H9 (cell line): ENCODE data around the gene SMDT1. TPM values are rescaled to one million over a fixed set of nuclear protein-coding genes. Genes with fewer than 3 reads are reported as not detected.

ENCODE experiments used
- DNase-seq: peaks from one replicate; pipeline ENCODE4 v3.0.0-alpha.2; 2017
- H2AFZ ChIP-seq: one replicate; pipeline ENCODE4 v1.6.1; 2013; ENCODE audit warnings: mild to moderate bottlenecking, low read length, control low read depth, moderate library complexity
- H2AK5ac ChIP-seq: 2 replicates; pipeline ENCODE4 v1.6.1; 2013; ENCODE audit warnings: low read length, control low read depth, mixed read lengths; ENCODE audit not compliant: insufficient read length
- H2BK120ac ChIP-seq: one replicate; pipeline ENCODE4 v1.6.1; 2013; ENCODE audit warnings: low read depth, mild to moderate bottlenecking, low read length, control low read depth, inconsistent platforms; ENCODE audit not compliant: poor library complexity, severe bottlenecking
- H2BK12ac ChIP-seq: 2 replicates; pipeline ENCODE4 v1.6.1; 2013; ENCODE audit warnings: low read length, control low read depth, mixed read lengths, low read depth; ENCODE audit not compliant: insufficient read length
- H2BK15ac ChIP-seq: 2 replicates; pipeline ENCODE4 v1.6.1; 2013; ENCODE audit warnings: low read depth, low read length, control low read depth
- H2BK20ac ChIP-seq: one replicate; pipeline ENCODE4 v1.6.1; 2013; ENCODE audit warnings: low read depth, mild to moderate bottlenecking, low read length, control low read depth, inconsistent platforms; ENCODE audit not compliant: poor library complexity, severe bottlenecking
- H2BK5ac ChIP-seq: 2 replicates; pipeline ENCODE4 v1.6.1; 2013; ENCODE audit warnings: low read length, control low read depth, mixed read lengths; ENCODE audit not compliant: insufficient read length
- H3K14ac ChIP-seq: 2 replicates; pipeline ENCODE4 v1.6.1; 2013; ENCODE audit warnings: low read length, control low read depth; ENCODE audit not compliant: insufficient read depth
- H3K18ac ChIP-seq: 2 replicates; pipeline ENCODE4 v1.6.1; 2013; ENCODE audit warnings: low read depth, mild to moderate bottlenecking, mixed read lengths, low read length, control low read depth; ENCODE audit not compliant: insufficient read length
- H3K23ac ChIP-seq: 2 replicates; pipeline ENCODE4 v1.6.1; 2013; ENCODE audit warnings: low read length, control low read depth, mixed read lengths, low read depth; ENCODE audit not compliant: insufficient read length
- H3K23me2 ChIP-seq: 2 replicates; pipeline ENCODE4 v1.6.1; 2013; ENCODE audit warnings: low read depth, mild to moderate bottlenecking, mixed read lengths, low read length, control low read depth; ENCODE audit not compliant: insufficient read length, poor library complexity, severe bottlenecking
- H3K27ac ChIP-seq: 2 replicates; pipeline ENCODE4 v1.5.1; 2013; ENCODE audit warnings: low read length, control low read depth, mixed read lengths, low read depth; ENCODE audit not compliant: insufficient read length
- H3K27me3 ChIP-seq: 2 replicates; pipeline ENCODE4 v1.6.1; 2013; ENCODE audit warnings: low read length, control low read depth, inconsistent platforms; ENCODE audit not compliant: insufficient read depth
- H3K4ac ChIP-seq: 2 replicates; pipeline ENCODE4 v1.6.1; 2013; ENCODE audit warnings: low read depth, mild to moderate bottlenecking, control low read depth, inconsistent platforms, low read length, moderate library complexity
- H3K4me1 ChIP-seq: 2 replicates; pipeline ENCODE4 v1.6.1; 2013; ENCODE audit warnings: low read length, control low read depth, inconsistent platforms; ENCODE audit not compliant: insufficient read depth
- H3K4me2 ChIP-seq: 2 replicates; pipeline ENCODE4 v1.6.1; 2013; ENCODE audit warnings: low read length, control low read depth, mixed read lengths; ENCODE audit not compliant: insufficient read length, insufficient read depth
- H3K56ac ChIP-seq: 2 replicates; pipeline ENCODE4 v1.6.1; 2013; ENCODE audit warnings: low read depth, mild to moderate bottlenecking, mixed read lengths, low read length, control low read depth; ENCODE audit not compliant: insufficient read length
- H3K79me1 ChIP-seq: 2 replicates; pipeline ENCODE4 v1.6.1; 2013; ENCODE audit warnings: low read depth, mild to moderate bottlenecking, moderate library complexity, low read length, control low read depth, inconsistent platforms; ENCODE audit not compliant: insufficient read depth, poor library complexity, severe bottlenecking
- H3K79me2 ChIP-seq: 2 replicates; pipeline ENCODE4 v1.6.1; 2013; ENCODE audit warnings: low read length, control low read depth, inconsistent platforms; ENCODE audit not compliant: insufficient read depth
- H3K9ac ChIP-seq: 2 replicates; pipeline ENCODE4 v1.6.1; 2013; ENCODE audit warnings: low read length, control low read depth, mixed read lengths; ENCODE audit not compliant: insufficient read length; ENCODE audit errors: extremely low read depth
- H3K9me3 ChIP-seq: one replicate; pipeline ENCODE4 v1.6.1; 2013; ENCODE audit warnings: low read depth, low read length, inconsistent platforms; ENCODE audit not compliant: control insufficient read depth
- H3T11ph ChIP-seq: one replicate; pipeline ENCODE4 v1.6.1; 2013; ENCODE audit warnings: mild to moderate bottlenecking, low read length, control low read depth, inconsistent platforms
- H4K20me1 ChIP-seq: one replicate; pipeline ENCODE4 v1.6.1; 2013; ENCODE audit not compliant: control insufficient read depth, insufficient read length, insufficient read depth
- H4K5ac ChIP-seq: 2 replicates; pipeline ENCODE4 v1.6.1; 2013; ENCODE audit warnings: low read depth, mild to moderate bottlenecking, mixed read lengths, low read length, control low read depth; ENCODE audit not compliant: insufficient read length
- H4K8ac ChIP-seq: replicated peaks from 2 replicates; pipeline ENCODE4 v1.6.1; 2013; ENCODE audit warnings: low read length, control low read depth, mixed read lengths, low read depth; ENCODE audit not compliant: insufficient read length
- H4K91ac ChIP-seq: 2 replicates; pipeline ENCODE4 v1.6.1; 2013; ENCODE audit warnings: low read depth, mild to moderate bottlenecking, moderate library complexity, mixed read lengths, low read length, control low read depth; ENCODE audit not compliant: insufficient read length
- H3K27ac Mint-ChIP-seq, 3 experiments: 2 replicates in 2 of 3; 3 replicates in 1 of 3; pipeline ENCODE4 v1.8.0; 2020 to 2021; ENCODE audit warnings: mixed read lengths in 3 of 3, mild to moderate bottlenecking in 1 of 3, moderate library complexity in 1 of 3
- H3K27me3 Mint-ChIP-seq: 2 replicates; pipeline ENCODE4 v1.8.0; 2021; ENCODE audit warnings: low read depth, mild to moderate bottlenecking, moderate library complexity, mixed read lengths
- H3K36me3 Mint-ChIP-seq, 3 experiments: 2 replicates in 2 of 3; 3 replicates in 1 of 3; pipeline ENCODE4 v1.8.0; 2020 to 2021; ENCODE audit warnings: low read depth in 3 of 3, mixed read lengths in 3 of 3; ENCODE audit not compliant: insufficient read depth in 1 of 3
- H3K4me1 Mint-ChIP-seq, 2 experiments: 2 replicates each; pipeline ENCODE4 v1.8.0; 2020; ENCODE audit warnings: mixed read lengths in 2 of 2
- H3K4me3 Mint-ChIP-seq, 2 experiments: 2 replicates in 1 of 2; 3 replicates in 1 of 2; pipeline ENCODE4 v1.8.0; 2020 to 2021; ENCODE audit warnings: mild to moderate bottlenecking in 2 of 2, mixed read lengths in 2 of 2, moderate library complexity in 1 of 2
- H3K9me3 Mint-ChIP-seq, 2 experiments: 2 replicates in 1 of 2; 3 replicates in 1 of 2; pipeline ENCODE4 v1.8.0; 2020; ENCODE audit warnings: mild to moderate bottlenecking in 2 of 2, mixed read lengths in 2 of 2, moderate library complexity in 1 of 2
- CTCF ChIP-seq: fragments of 200-600 bp; sonication (generic); conservative IDR thresholded peaks from 3 replicates; pipeline ENCODE4 v1.8.0; 2021; ENCODE audit warnings: antibody characterized with exemption, mild to moderate bottlenecking
- WGBS: extraction: QIAGEN DNeasy Blood & Tissue Kit; methylation state at CpG from one replicate; pipeline ENCODE4 v1.1.7; 2013; ENCODE audit warnings: missing lambda C conversion rate, low lambda C conversion rate, mixed read lengths; ENCODE audit not compliant: insufficient read length; ENCODE audit errors: extremely low coverage; 5-methylcytosine and 5-hydroxymethylcytosine counted together
- long read RNA-seq: library from polyadenylated mRNA; unstranded; transcript quantifications from one replicate; pipeline ENCODE4 v2.0.0, GENCODE V29; 2020
- total RNA-seq: library from RNA; stranded (reverse); gene quantifications from 2 replicates; pipeline ENCODE4 v1.2.1, GENCODE V29; 2021

SMDT1 gene
- 44.8 and 45.0 TPM in 2 replicates for total RNA-seq
- long read RNA-seq, transcript SMDT1-201 (3 exons, 1,567 nt) = major isoform, 7 of 11 reads
- long read RNA-seq, partial matches to known transcripts = 0 of 11 reads
- long read RNA-seq, other reads (novel, unspliced or antisense) = 3 of 11 reads

- H4K8ac ChIP-seq = no peak within 1 kb of the TSS
- peak within 1 kb of the TSS; percentile 94 for H3K18ac ChIP-seq
- WGBS = no CpG with 5 or more reads among the region's 71 CpGs
- Mint-ChIP-seq H3K36me3 (peaks cover 9 to 24% (median 14%) of the 10 kb centered on the region in 3 experiments), H3K27ac (peak within 1 kb of the TSS; percentile 84 to 98 (median 96)), H3K4me3 (peak within 1 kb of the TSS; percentile 89 to 90), H3K4me1 (peaks cover 16 to 20% of the 10 kb centered on the region in 2 experiments; a peak in 3 of 4 replicates), H3K27me3 (no peaks in the 10 kb centered on the region), H3K9me3 (no peaks in the 10 kb centered on the region; a peak in 1 of 5 replicates)
- no peak within 1 kb of the TSS for H2BK12ac ChIP-seq
- no peaks in the 10 kb centered on the region for H3K79me2 ChIP-seq
- H3K4me2 ChIP-seq = peak within 1 kb of the TSS; percentile 85
- no peak within 1 kb of the TSS for H2AK5ac ChIP-seq
- no peak within 1 kb of the TSS for H3K23ac ChIP-seq
- H4K91ac ChIP-seq = no peak within 1 kb of the TSS
- H2BK15ac ChIP-seq = peak within 1 kb of the TSS; percentile 4; the same call in 1 of the 2 replicates
- H3K9me3 ChIP-seq = no peaks in the 10 kb centered on the region
- H3K4me1 ChIP-seq = no peaks in the 10 kb centered on the region
- no peak within 1 kb of the TSS for H3K4ac ChIP-seq
- no peak within 1 kb of the TSS for H3T11ph ChIP-seq
- no peaks in the 10 kb centered on the region for H3K27me3 ChIP-seq
- H3K27ac ChIP-seq = no peak within 1 kb of the TSS
- no peak within 1 kb of the TSS for H4K5ac ChIP-seq
- H2BK5ac ChIP-seq = no peak within 1 kb of the TSS
- H3K9ac ChIP-seq = peak within 1 kb of the TSS; percentile 79
- H2BK120ac ChIP-seq = no peak within 1 kb of the TSS
- H2BK20ac ChIP-seq = no peak within 1 kb of the TSS
- DNase-seq = peak; percentile 96
- H2AFZ ChIP-seq = no peak within 1 kb of the TSS
- no peaks in the 10 kb centered on the region for H3K79me1 ChIP-seq
- peak within 1 kb of the TSS; percentile 96 for H3K14ac ChIP-seq
- H4K20me1 ChIP-seq = no peaks in the 10 kb centered on the region
- peaks cover 6% of the 10 kb centered on the region for H3K23me2 ChIP-seq
- no peak within 1 kb of the TSS for H3K56ac ChIP-seq
- TF ChIP-seq CTCF = no peak
Observed at GRCh38 chr22:42079319-42080251, at the start of gene SMDT1. TSS of gene SMDT1 (plus strand) at chr22:42079700. CDS start at chr22:42079769, 69 bp downstream.
